NCI-H446 (cell line): Measurements from ENCODE around the gene HERC5.

Source experiments
- DNase-seq, 2 experiments: peaks; one replicate each; lab custom pipeline; 2025; lab: John Stamatoyannopoulos, UW

The HERC5 gene

GRCh38 chr4:88522702-88523324 lies 65.9 kb downstream of the HERC5 start:
- no peak for DNase-seq

- peak; percentile 86 to 92 for DNase-seq
These were observed 66.6 kb downstream of the HERC5 start, which contains the start of gene PYURF for GRCh38 chr4:88523325-88524129. Gene PYURF (minus strand): TSS chr4:88523776. CDS start chr4:88523700, 76 bp downstream.

DNA sequence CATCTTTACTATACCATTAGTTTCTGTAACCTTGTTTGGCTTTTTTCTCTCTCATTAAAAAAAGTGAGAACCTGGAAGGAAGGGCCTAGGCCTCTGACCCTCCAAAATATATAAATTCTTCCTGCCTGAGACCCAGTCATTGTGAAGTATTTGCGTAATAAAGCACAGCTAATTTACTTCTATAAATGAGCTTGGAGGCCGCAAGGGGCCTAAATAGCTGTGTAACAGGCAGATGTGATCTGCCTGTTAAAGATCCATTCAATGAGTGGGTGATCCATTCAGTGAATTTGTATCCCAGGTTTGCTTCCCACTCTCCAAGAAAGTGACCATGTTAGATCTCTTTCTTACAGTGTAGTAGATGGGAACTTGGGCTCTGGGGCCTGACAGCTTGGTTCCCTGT lies 67.3 kb downstream of the HERC5 start:
- DNase-seq = no peak

DNA sequence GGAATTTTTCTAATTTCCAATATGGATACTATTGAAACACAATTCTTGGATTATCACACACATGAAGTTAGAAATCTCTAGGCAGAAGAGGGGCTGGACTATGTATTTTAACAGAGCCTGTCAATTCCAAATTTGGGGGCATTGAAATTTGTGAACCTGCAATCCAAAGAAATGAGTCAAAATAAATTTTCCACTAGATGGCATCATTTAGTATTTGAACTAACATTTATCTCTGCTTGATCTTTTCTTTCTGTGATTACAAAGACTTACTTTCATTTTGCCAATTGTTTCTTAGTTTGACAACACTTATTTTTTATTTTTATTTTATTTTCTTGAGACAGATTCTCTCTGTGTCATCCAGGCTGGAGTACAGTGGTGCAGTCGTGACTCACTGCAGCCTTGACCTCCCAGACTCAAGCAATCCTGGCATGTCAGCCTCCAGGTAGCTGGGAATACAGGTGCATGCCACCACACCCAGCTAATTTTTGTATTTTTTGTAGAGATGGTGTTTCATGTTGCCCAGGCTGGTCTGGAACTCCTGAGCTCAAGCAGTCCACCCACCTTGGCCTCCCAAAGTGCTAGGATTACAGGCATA lies 69.4 kb downstream of the HERC5 start:
- peak in 1 of 2 experiments; percentile 7 for DNase-seq

GRCh38 chr4:88527787-88528186 lies 70.9 kb downstream of the HERC5 start:
- DNase-seq = no peak

GRCh38 chr4:88528861-88529260 lies 71.9 kb downstream of the HERC5 start:
- no peak for DNase-seq

DNA sequence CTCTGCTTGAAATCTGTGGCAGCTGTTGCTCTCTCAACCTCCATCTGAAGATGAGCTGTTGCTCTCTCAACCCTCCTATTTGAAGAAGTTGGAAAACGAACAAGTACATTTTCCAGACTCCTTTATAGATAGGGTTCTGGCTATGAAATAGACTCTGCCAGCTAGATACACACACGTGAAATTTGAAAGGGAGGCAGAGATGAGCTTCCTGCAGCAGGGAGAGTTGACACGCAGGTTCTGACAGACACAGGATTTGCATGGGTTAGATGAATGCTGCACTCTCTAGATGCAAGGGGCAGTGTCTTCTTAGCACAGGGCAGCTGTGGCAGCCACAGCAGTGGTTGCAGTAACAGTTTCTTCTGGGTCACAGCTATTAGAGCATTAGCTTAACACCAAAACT lies 74.6 kb downstream of the HERC5 start:
- DNase-seq = no peak

GRCh38 chr4:88533088-88533790 lies 76.3 kb downstream of the HERC5 start:
- no peak for DNase-seq

- DNase-seq = no peak
These were observed 77.2 kb downstream of the HERC5 start for GRCh38 chr4:88533937-88534750.

- DNase-seq = no peak
These were observed 78.3 kb downstream of the HERC5 start for GRCh38 chr4:88535090-88535755.

DNA sequence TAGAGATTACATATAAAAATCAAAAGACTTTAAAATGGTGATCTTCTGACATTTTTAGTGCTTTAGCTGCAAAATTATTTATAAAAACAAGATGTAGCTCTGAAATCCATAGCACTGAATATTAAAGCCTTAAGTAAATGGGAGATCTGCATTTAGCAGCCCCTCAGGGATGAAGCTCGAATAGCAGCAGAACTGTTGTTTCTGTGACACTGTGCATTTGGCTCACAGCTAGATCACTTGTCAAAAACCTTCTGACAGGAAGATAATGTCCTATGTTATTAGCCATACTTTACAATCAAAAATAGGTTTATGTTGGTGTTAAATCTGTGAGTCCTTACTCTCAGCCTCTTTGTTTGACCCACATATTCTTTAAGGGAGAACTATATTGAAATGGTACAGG lies 80.8 kb downstream of the HERC5 start:
- no peak for DNase-seq

- peak; percentile 36 to 62 for DNase-seq
These were observed 82.6 kb downstream of the HERC5 start for GRCh38 chr4:88539322-88540068.

DNA sequence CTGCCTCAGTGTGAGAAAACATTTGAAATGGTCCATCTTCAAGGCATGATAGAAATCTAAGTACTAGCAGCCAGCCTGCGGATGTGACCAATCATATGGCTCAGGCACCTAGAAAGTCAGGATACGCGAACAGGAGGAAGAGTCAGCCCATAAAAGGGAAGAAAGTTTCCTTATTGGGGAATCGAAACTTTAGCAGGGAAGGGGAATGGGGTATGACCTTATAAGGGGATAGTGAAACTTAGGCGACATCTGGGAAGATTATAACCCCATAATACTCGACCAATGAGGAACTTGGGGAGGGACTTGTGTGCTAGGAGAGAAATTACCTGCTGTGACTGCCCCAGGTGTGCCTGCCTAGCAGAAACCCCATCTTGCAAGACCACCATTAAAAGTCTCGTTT lies 92.9 kb downstream of the HERC5 start:
- no peak for DNase-seq
